ENCODE results near the gene SDK1.
A peak's percentile ranks its signal among the peaks of the same experiment; 100 is the strongest.

The SDK1 gene

DNA sequence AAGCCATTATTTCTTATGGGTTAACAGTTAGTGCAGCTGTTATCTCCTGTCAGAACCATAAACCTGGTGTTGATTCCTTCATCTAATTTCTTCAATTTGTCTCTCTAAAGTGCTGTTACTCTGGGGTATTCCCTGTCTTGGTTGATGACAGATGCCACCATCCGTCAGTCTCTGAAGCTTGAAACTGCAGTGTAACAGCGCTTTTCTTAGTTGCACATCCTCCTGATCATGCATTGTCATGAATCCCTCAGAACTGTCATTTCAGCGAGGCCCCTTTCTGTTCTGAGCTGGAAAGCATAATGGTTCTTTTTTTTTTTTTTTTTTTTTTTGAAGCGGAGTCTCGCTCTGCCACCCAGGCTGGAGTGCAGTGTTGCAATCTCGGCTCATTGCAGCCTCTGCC lies 193.9 kb downstream of the SDK1 start:
- no CpG with 5 or more reads among the region's 6 CpGs for WGBS (ENCODE audit: extremely low coverage, insufficient coverage, insufficient read length)
- H4K91ac ChIP-seq (ENCODE audit: low read depth, low read length) = no peak overlapping the region
- no peak overlapping the region for H3K14ac ChIP-seq (ENCODE audit: low read length)
- H3K4me1 ChIP-seq (ENCODE audit: control insufficient read depth in 1 of 2, insufficient read depth in 2 of 2, low read length in 2 of 2) = peaks cover 0 to 7% of the 10 kb centered on the region in 2 experiments
- no peak overlapping the region for H4K12ac ChIP-seq (ENCODE audit: low read depth, low read length)
- no peak for DNase-seq
- H2AFZ ChIP-seq (ENCODE audit: insufficient read depth, low read length, poor library complexity) = no peak overlapping the region
- no peak overlapping the region for H3K27ac ChIP-seq (ENCODE audit: low read depth, low read length)
- no peak overlapping the region for H2BK5ac ChIP-seq (ENCODE audit: low read depth, low read length, poor library complexity)
- no peak overlapping the region for H4K8ac ChIP-seq (ENCODE audit: low read depth, low read length)
- no peak overlapping the region for H2BK12ac ChIP-seq (ENCODE audit: low read length)
- H3K9me3 ChIP-seq (ENCODE audit: insufficient read depth, low read depth, low read length) = no peaks in the 10 kb centered on the region
- H3K4ac ChIP-seq (ENCODE audit: low read depth, low read length) = no peak overlapping the region
- H3K18ac ChIP-seq (ENCODE audit: low read length) = no peak overlapping the region
- H3K4me2 ChIP-seq (ENCODE audit: low read length) = no peak overlapping the region
- H3K36me3 ChIP-seq (ENCODE audit: control insufficient read depth in 1 of 2, insufficient read depth in 2 of 2, low read length in 2 of 2) = no peaks in the 10 kb centered on the region
- no peak overlapping the region for H2AK5ac ChIP-seq (ENCODE audit: low read length)
- H3K9ac ChIP-seq (ENCODE audit: low read length) = no peak overlapping the region
- peaks cover 2% of the 10 kb centered on the region for H3K79me1 ChIP-seq (ENCODE audit: low read length)
- H3K27me3 ChIP-seq (ENCODE audit: insufficient read depth, low read length) = no peaks in the 10 kb centered on the region
- H2BK120ac ChIP-seq (ENCODE audit: insufficient read depth, low read length, poor library complexity) = no peak overlapping the region
- H3K79me2 ChIP-seq (ENCODE audit: control insufficient read depth, insufficient read depth, low read length, poor library complexity) = no peaks in the 10 kb centered on the region
- no peak overlapping the region for H3K23ac ChIP-seq (ENCODE audit: low read length)
- H3K4me3 ChIP-seq (ENCODE audit: low read depth, low read length) = no peak overlapping the region

DNA sequence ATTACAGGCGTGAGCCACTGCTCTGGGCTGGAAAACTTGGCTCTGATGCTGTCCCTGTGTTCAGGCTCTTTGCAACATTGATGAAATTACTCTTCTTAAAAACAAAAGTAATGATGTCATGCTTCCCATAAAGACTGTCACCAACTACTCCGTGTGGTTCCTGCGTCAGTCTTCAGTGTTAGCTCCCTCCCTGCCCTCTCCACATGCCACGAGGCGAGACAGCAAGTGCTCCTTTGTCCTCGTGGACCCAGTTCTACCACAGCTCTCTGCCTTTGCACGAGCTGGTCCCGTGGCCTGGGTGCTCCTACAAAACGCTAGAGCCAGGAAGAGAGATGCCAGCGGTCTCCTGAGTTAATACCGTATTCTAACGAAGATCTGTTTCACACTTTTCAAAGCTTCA lies 194.5 kb downstream of the SDK1 start:
- Histone ChIP-seq H4K91ac (ENCODE audit: low read depth, low read length) (no peak overlapping the region), H3K79me1 (ENCODE audit: low read length) (peaks cover 2% of the 10 kb centered on the region), H3K4me2 (ENCODE audit: low read length) (no peak overlapping the region), H2BK5ac (ENCODE audit: low read depth, low read length, poor library complexity) (no peak overlapping the region), H3K36me3 (ENCODE audit: control insufficient read depth in 1 of 2, insufficient read depth in 2 of 2, low read length in 2 of 2) (no peaks in the 10 kb centered on the region), H2BK12ac (ENCODE audit: low read length) (no peak overlapping the region), H3K4me3 (ENCODE audit: low read depth, low read length) (no peak overlapping the region), H3K4me1 (ENCODE audit: control insufficient read depth in 1 of 2, insufficient read depth in 2 of 2, low read length in 2 of 2) (peaks cover 0 to 7% of the 10 kb centered on the region in 2 experiments), H3K27ac (ENCODE audit: low read depth, low read length) (no peak overlapping the region), H2BK120ac (ENCODE audit: insufficient read depth, low read length, poor library complexity) (no peak overlapping the region), H3K14ac (ENCODE audit: low read length) (no peak overlapping the region), H3K18ac (ENCODE audit: low read length) (no peak overlapping the region), H4K12ac (ENCODE audit: low read depth, low read length) (no peak overlapping the region), H4K8ac (ENCODE audit: low read depth, low read length) (no peak overlapping the region), H3K4ac (ENCODE audit: low read depth, low read length) (no peak overlapping the region), H3K23ac (ENCODE audit: low read length) (no peak overlapping the region), H3K27me3 (ENCODE audit: insufficient read depth, low read length) (no peaks in the 10 kb centered on the region), H3K79me2 (ENCODE audit: control insufficient read depth, insufficient read depth, low read length, poor library complexity) (no peaks in the 10 kb centered on the region), H3K9me3 (ENCODE audit: insufficient read depth, low read depth, low read length) (no peaks in the 10 kb centered on the region), H2AK5ac (ENCODE audit: low read length) (no peak overlapping the region), H3K9ac (ENCODE audit: low read length) (no peak overlapping the region), H2AFZ (ENCODE audit: insufficient read depth, low read length, poor library complexity) (no peak overlapping the region)
- no CpG with 5 or more reads among the region's 12 CpGs for WGBS (ENCODE audit: extremely low coverage, insufficient coverage, insufficient read length)
- no peak for DNase-seq

DNA sequence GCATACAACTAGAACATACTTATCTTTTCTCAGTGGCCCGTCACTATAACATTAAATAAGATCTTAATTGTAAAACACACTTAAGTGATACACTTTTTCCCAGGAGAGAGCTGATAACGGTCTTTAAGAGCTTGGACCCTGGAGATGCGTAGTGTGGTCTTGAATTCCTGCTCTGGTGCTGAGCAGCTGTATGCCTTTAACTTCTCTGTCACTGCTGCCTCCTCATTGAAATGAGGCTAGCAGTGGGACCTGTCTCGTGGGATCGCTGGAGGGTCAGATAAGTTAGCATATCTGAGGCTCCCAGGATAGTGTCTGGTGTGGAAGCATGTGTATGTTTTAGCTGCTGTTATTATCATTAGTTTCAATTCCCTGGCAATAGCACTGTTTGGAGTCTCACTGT lies 194.9 kb downstream of the SDK1 start:
- no peak overlapping the region for H3K14ac ChIP-seq (ENCODE audit: low read length)
- H3K79me2 ChIP-seq (ENCODE audit: control insufficient read depth, insufficient read depth, low read length, poor library complexity) = no peaks in the 10 kb centered on the region
- no peak for DNase-seq
- H3K27me3 ChIP-seq (ENCODE audit: insufficient read depth, low read length) = no peaks in the 10 kb centered on the region
- no peak overlapping the region for H2AK5ac ChIP-seq (ENCODE audit: low read length)
- H3K4me1 ChIP-seq (ENCODE audit: control insufficient read depth in 1 of 2, insufficient read depth in 2 of 2, low read length in 2 of 2) = peaks cover 0 to 7% of the 10 kb centered on the region in 2 experiments
- H4K8ac ChIP-seq (ENCODE audit: low read depth, low read length) = no peak overlapping the region
- H3K18ac ChIP-seq (ENCODE audit: low read length) = peak overlapping the region; percentile 29
- H3K4me2 ChIP-seq (ENCODE audit: low read length) = no peak overlapping the region
- H3K4ac ChIP-seq (ENCODE audit: low read depth, low read length) = no peak overlapping the region
- H3K27ac ChIP-seq (ENCODE audit: low read depth, low read length) = no peak overlapping the region
- peaks cover 2% of the 10 kb centered on the region for H3K79me1 ChIP-seq (ENCODE audit: low read length)
- H4K12ac ChIP-seq (ENCODE audit: low read depth, low read length) = no peak overlapping the region
- H4K91ac ChIP-seq (ENCODE audit: low read depth, low read length) = no peak overlapping the region
- H2BK12ac ChIP-seq (ENCODE audit: low read length) = no peak overlapping the region
- no CpG with 5 or more reads among the region's 5 CpGs for WGBS (ENCODE audit: extremely low coverage, insufficient coverage, insufficient read length)
- no peaks in the 10 kb centered on the region for H3K9me3 ChIP-seq (ENCODE audit: insufficient read depth, low read depth, low read length)
- H3K36me3 ChIP-seq (ENCODE audit: control insufficient read depth in 1 of 2, insufficient read depth in 2 of 2, low read length in 2 of 2) = no peaks in the 10 kb centered on the region
- no peak overlapping the region for H2AFZ ChIP-seq (ENCODE audit: insufficient read depth, low read length, poor library complexity)
- no peak overlapping the region for H3K4me3 ChIP-seq (ENCODE audit: low read depth, low read length)
- no peak overlapping the region for H2BK5ac ChIP-seq (ENCODE audit: low read depth, low read length, poor library complexity)
- H2BK120ac ChIP-seq (ENCODE audit: insufficient read depth, low read length, poor library complexity) = no peak overlapping the region
- H3K23ac ChIP-seq (ENCODE audit: low read length) = no peak overlapping the region
- H3K9ac ChIP-seq (ENCODE audit: low read length) = no peak overlapping the region

DNA sequence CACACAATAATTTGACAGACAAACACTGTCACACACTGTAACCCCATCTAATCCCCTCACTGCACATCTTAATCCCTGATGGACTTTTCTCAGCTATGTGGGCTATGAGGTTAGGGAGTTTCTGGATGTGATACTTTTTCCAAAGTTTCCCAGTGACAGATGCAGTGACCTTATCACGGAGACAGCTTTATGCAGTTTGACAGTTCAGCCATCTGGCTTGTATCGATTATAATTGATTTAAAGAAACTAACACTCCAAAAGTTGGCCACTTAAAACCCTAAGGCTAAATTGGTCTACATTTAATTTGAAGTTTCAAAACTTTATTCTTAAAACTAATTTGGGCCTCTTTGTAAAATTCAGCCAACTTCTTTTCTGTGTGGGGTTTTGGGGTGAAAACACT lies 196.7 kb downstream of the SDK1 start:
- WGBS (ENCODE audit: extremely low coverage, insufficient coverage, insufficient read length) = no CpG with 5 or more reads among the region's 2 CpGs
- Histone ChIP-seq H3K23ac (ENCODE audit: low read length) (no peak overlapping the region), H3K14ac (ENCODE audit: low read length) (no peak overlapping the region), H3K4me2 (ENCODE audit: low read length) (no peak overlapping the region), H2BK5ac (ENCODE audit: low read depth, low read length, poor library complexity) (no peak overlapping the region), H4K12ac (ENCODE audit: low read depth, low read length) (no peak overlapping the region), H3K79me1 (ENCODE audit: low read length) (no peaks in the 10 kb centered on the region), H3K9me3 (ENCODE audit: insufficient read depth, low read depth, low read length) (no peaks in the 10 kb centered on the region), H3K4me3 (ENCODE audit: low read depth, low read length) (no peak overlapping the region), H2AFZ (ENCODE audit: insufficient read depth, low read length, poor library complexity) (no peak overlapping the region), H2AK5ac (ENCODE audit: low read length) (no peak overlapping the region), H3K18ac (ENCODE audit: low read length) (no peak overlapping the region), H3K9ac (ENCODE audit: low read length) (no peak overlapping the region), H3K4ac (ENCODE audit: low read depth, low read length) (no peak overlapping the region), H4K91ac (ENCODE audit: low read depth, low read length) (no peak overlapping the region), H4K8ac (ENCODE audit: low read depth, low read length) (no peak overlapping the region), H3K27me3 (ENCODE audit: insufficient read depth, low read length) (no peaks in the 10 kb centered on the region), H2BK120ac (ENCODE audit: insufficient read depth, low read length, poor library complexity) (no peak overlapping the region), H3K36me3 (ENCODE audit: control insufficient read depth in 1 of 2, insufficient read depth in 2 of 2, low read length in 2 of 2) (no peaks in the 10 kb centered on the region), H3K4me1 (ENCODE audit: control insufficient read depth in 1 of 2, insufficient read depth in 2 of 2, low read length in 2 of 2) (peaks cover 0 to 7% of the 10 kb centered on the region in 2 experiments), H3K27ac (ENCODE audit: low read depth, low read length) (no peak overlapping the region), H3K79me2 (ENCODE audit: control insufficient read depth, insufficient read depth, low read length, poor library complexity) (no peaks in the 10 kb centered on the region), H2BK12ac (ENCODE audit: low read length) (no peak overlapping the region)
- DNase-seq = no peak

Measured in trophoblast cell (in vitro differentiated cells and primary cell).